ENCODE measurements around the gene BRSK1.

BRSK1 gene

GRCh38 chr19:55352549-55353145, 68.8 kb downstream of the BRSK1 start:
- WGBS (ENCODE audit: insufficient coverage): 67% methylated on average over 24 of the region's 25 CpGs
- POLR2A ChIA-PET: no interaction called here
- H3K27ac ChIP-seq (ENCODE audit: insufficient read depth in 1 of 2, low read depth in 1 of 2, low read length in 2 of 2, poor library complexity in 1 of 2, severe bottlenecking in 2 of 2): no peak overlapping the region
- CTCF ChIA-PET: interaction anchor here (0.6 to 1.9 kb wide), 6 partner anchors 9 to 75 kb away, joined by 3 to 7 read pairs (median 3); partner anchors contain the start of gene TMEM238
- peaks cover 4 to 62% (median 26%) of the 10 kb centered on the region in 5 experiments for H3K27me3 ChIP-seq (replicated peaks in 2 of 5; ENCODE audit: control insufficient read depth in 4 of 5, insufficient read depth in 5 of 5, low read length in 4 of 5)
- H3K4me1 ChIP-seq (ENCODE audit: control extremely low read depth in 1 of 4, control insufficient read depth in 4 of 4, insufficient read depth in 4 of 4, low read length in 3 of 4): peaks cover 0 to 20% (median 15%) of the 10 kb centered on the region in 4 experiments
- no peak overlapping the region for H3K4me3 ChIP-seq (ENCODE audit: control insufficient read depth in 1 of 7, extremely low read depth in 1 of 7, insufficient read depth in 4 of 7, low read depth in 2 of 7, low read length in 6 of 7)
- no peak for DNase-seq
- H3K9me3 ChIP-seq (ENCODE audit: control extremely low read depth in 1 of 5, control insufficient read depth in 4 of 5, insufficient read depth in 2 of 5, low read depth in 1 of 5, low read length in 4 of 5): no peaks in the 10 kb centered on the region
- H3K36me3 ChIP-seq (ENCODE audit: control insufficient read depth in 4 of 4, insufficient read depth in 4 of 4, low read length in 3 of 4): peaks cover 0 to 8% (median 4%) of the 10 kb centered on the region in 4 experiments

- WGBS (ENCODE audit: insufficient coverage): 3% methylated on average over 18 of the region's 24 CpGs
Observed at GRCh38 chr19:55353356-55353802, 69.6 kb downstream of the BRSK1 start.

GRCh38 chr19:55353803-55354697, 70.3 kb downstream of the BRSK1 start:
- peaks cover 4 to 62% (median 26%) of the 10 kb centered on the region in 5 experiments for H3K27me3 ChIP-seq (replicated peaks in 2 of 5; ENCODE audit: control insufficient read depth in 4 of 5, insufficient read depth in 5 of 5, low read length in 4 of 5)
- H3K4me3 ChIP-seq (ENCODE audit: control insufficient read depth in 1 of 7, extremely low read depth in 1 of 7, insufficient read depth in 4 of 7, low read depth in 2 of 7, low read length in 6 of 7): peak overlapping the region; percentile 10 to 77 (median 58)

More at GRCh38 chr19:55353356-55353802, 69.6 kb downstream of the BRSK1 start:
- H3K27ac ChIP-seq (ENCODE audit: insufficient read depth in 1 of 2, low read depth in 1 of 2, low read length in 2 of 2, poor library complexity in 1 of 2, severe bottlenecking in 2 of 2): no peak overlapping the region
- POLR2A ChIA-PET: interaction anchor here (1.0 kb wide), 1 partner anchor 15 kb away, joined by 3 read pairs; no protein-coding TSS in a partner anchor
- peaks cover 0 to 3% (median 1%) of the 10 kb centered on the region in 4 experiments for H3K36me3 ChIP-seq (ENCODE audit: control insufficient read depth in 4 of 4, insufficient read depth in 4 of 4, low read length in 3 of 4)
- peaks cover 4 to 62% (median 26%) of the 10 kb centered on the region in 5 experiments for H3K27me3 ChIP-seq (replicated peaks in 2 of 5; ENCODE audit: control insufficient read depth in 4 of 5, insufficient read depth in 5 of 5, low read length in 4 of 5)
- H3K4me3 ChIP-seq (ENCODE audit: control insufficient read depth in 1 of 7, extremely low read depth in 1 of 7, insufficient read depth in 4 of 7, low read depth in 2 of 7, low read length in 6 of 7): peak overlapping the region; percentile 10 to 77 (median 58)
- peaks cover 0 to 20% (median 15%) of the 10 kb centered on the region in 4 experiments for H3K4me1 ChIP-seq (ENCODE audit: control extremely low read depth in 1 of 4, control insufficient read depth in 4 of 4, insufficient read depth in 4 of 4, low read length in 3 of 4)
- no peak for DNase-seq
- H3K9me3 ChIP-seq (ENCODE audit: control extremely low read depth in 1 of 5, control insufficient read depth in 4 of 5, insufficient read depth in 2 of 5, low read depth in 1 of 5, low read length in 4 of 5): no peaks in the 10 kb centered on the region
- CTCF ChIA-PET: interaction anchor here (1.6 kb wide), 1 partner anchor 30 kb away, joined by 5 read pairs; the partner anchor contains the start of gene TMEM238

GRCh38 chr19:55354698-55355212, 71.0 kb downstream of the BRSK1 start, which contains the start of gene COX6B2:
Gene COX6B2, minus strand, starts transcription at chr19:55354719. Its CDS starts 198 bp downstream, at chr19:55354521.
- peaks cover 0 to 20% (median 15%) of the 10 kb centered on the region in 4 experiments for H3K4me1 ChIP-seq (ENCODE audit: control extremely low read depth in 1 of 4, control insufficient read depth in 4 of 4, insufficient read depth in 4 of 4, low read length in 3 of 4)
- peaks cover 4 to 62% (median 26%) of the 10 kb centered on the region in 5 experiments for H3K27me3 ChIP-seq (replicated peaks in 2 of 5; ENCODE audit: control insufficient read depth in 4 of 5, insufficient read depth in 5 of 5, low read length in 4 of 5)
- H3K9me3 ChIP-seq (ENCODE audit: control extremely low read depth in 1 of 5, control insufficient read depth in 4 of 5, insufficient read depth in 2 of 5, low read depth in 1 of 5, low read length in 4 of 5): no peaks in the 10 kb centered on the region
- CTCF ChIA-PET: no interaction called here
- no peak for DNase-seq
- POLR2A ChIA-PET: no interaction called here
- WGBS (ENCODE audit: insufficient coverage): 4% methylated on average over 15 of the region's 43 CpGs
- peak within 1 kb of the TSS; percentile 10 to 77 (median 58) for H3K4me3 ChIP-seq (ENCODE audit: control insufficient read depth in 1 of 7, extremely low read depth in 1 of 7, insufficient read depth in 4 of 7, low read depth in 2 of 7, low read length in 6 of 7)
- H3K36me3 ChIP-seq (ENCODE audit: control insufficient read depth in 4 of 4, insufficient read depth in 4 of 4, low read length in 3 of 4): no peaks in the 10 kb centered on the region
- H3K27ac ChIP-seq (ENCODE audit: insufficient read depth in 1 of 2, low read depth in 1 of 2, low read length in 2 of 2, poor library complexity in 1 of 2, severe bottlenecking in 2 of 2): no peak within 1 kb of the TSS

More at GRCh38 chr19:55353803-55354697, 70.3 kb downstream of the BRSK1 start:
- WGBS (ENCODE audit: insufficient coverage): 1% methylated on average over 60 of the region's 72 CpGs
- CTCF ChIA-PET: no interaction called here
- H3K4me1 ChIP-seq (ENCODE audit: control extremely low read depth in 1 of 4, control insufficient read depth in 4 of 4, insufficient read depth in 4 of 4, low read length in 3 of 4): peaks cover 0 to 20% (median 15%) of the 10 kb centered on the region in 4 experiments
- DNase-seq: peak; percentile 68 to 85 (median 78)
- H3K9me3 ChIP-seq (ENCODE audit: control extremely low read depth in 1 of 5, control insufficient read depth in 4 of 5, insufficient read depth in 2 of 5, low read depth in 1 of 5, low read length in 4 of 5): no peaks in the 10 kb centered on the region
- peaks cover 0 to 2% (median 0%) of the 10 kb centered on the region in 4 experiments for H3K36me3 ChIP-seq (ENCODE audit: control insufficient read depth in 4 of 4, insufficient read depth in 4 of 4, low read length in 3 of 4)
- POLR2A ChIA-PET: interaction anchor here (1.0 kb wide), 1 partner anchor 15 kb away, joined by 3 read pairs; no protein-coding TSS in a partner anchor
- no peak overlapping the region for H3K27ac ChIP-seq (ENCODE audit: insufficient read depth in 1 of 2, low read depth in 1 of 2, low read length in 2 of 2, poor library complexity in 1 of 2, severe bottlenecking in 2 of 2)

DNA sequence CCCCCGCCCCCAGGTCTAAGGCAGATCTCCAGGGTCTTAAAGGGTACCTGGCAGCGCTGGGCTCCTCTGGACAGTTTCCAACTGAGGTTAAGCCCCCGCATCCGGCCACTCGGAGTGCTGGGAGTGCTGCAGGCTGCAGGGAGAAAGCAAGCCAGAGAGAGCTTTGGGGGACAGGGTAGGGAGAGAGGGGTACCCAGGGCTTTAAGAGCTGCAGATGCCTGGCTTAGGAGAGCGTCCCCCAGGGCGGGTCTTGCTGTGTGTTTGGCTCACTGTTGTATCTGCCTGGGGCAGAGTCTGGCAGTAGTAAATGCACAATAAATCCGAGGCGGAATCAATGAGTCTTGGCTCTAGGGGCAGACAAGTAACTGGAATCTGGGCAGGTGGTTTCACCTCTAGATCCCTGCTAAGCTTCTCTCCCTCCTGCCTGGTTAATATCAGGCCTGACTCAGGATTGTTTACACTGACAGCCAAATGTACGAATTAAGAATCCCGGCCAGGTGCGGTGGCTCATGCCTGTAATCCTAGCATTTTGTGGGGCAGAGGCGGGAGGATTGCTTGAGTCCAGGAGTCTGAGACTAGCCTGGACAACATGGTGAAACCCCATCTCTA, 71.5 kb downstream of the BRSK1 start:
- DNase-seq: peak in 2 of 3 donors; percentile 46 to 48
- Histone ChIP-seq H3K36me3 (ENCODE audit: control insufficient read depth in 4 of 4, insufficient read depth in 4 of 4, low read length in 3 of 4) (no peaks in the 10 kb centered on the region), H3K9me3 (ENCODE audit: control extremely low read depth in 1 of 5, control insufficient read depth in 4 of 5, insufficient read depth in 2 of 5, low read depth in 1 of 5, low read length in 4 of 5) (no peaks in the 10 kb centered on the region), H3K4me1 (ENCODE audit: control extremely low read depth in 1 of 4, control insufficient read depth in 4 of 4, insufficient read depth in 4 of 4, low read length in 3 of 4) (peaks cover 0 to 20% (median 15%) of the 10 kb centered on the region in 4 experiments), H3K4me3 (ENCODE audit: control insufficient read depth in 1 of 7, extremely low read depth in 1 of 7, insufficient read depth in 4 of 7, low read depth in 2 of 7, low read length in 6 of 7) (no peak overlapping the region), H3K27me3 (replicated peaks in 2 of 5; ENCODE audit: control insufficient read depth in 4 of 5, insufficient read depth in 5 of 5, low read length in 4 of 5) (peaks cover 4 to 62% (median 26%) of the 10 kb centered on the region in 5 experiments), H3K27ac (ENCODE audit: insufficient read depth in 1 of 2, low read depth in 1 of 2, low read length in 2 of 2, poor library complexity in 1 of 2, severe bottlenecking in 2 of 2) (no peak overlapping the region)
- ChIA-PET CTCF (interaction anchor here (0.6 to 1.1 kb wide), 2 partner anchors 26 to 152 kb away, joined by 3 read pairs; no protein-coding TSS in a partner anchor), POLR2A (no interaction called here)
- 58% methylated on average over 11 of the region's 13 CpGs for WGBS (ENCODE audit: insufficient coverage)

GRCh38 chr19:55358493-55358892, 74.7 kb downstream of the BRSK1 start:
- Histone ChIP-seq H3K4me1 (ENCODE audit: control extremely low read depth in 1 of 4, control insufficient read depth in 4 of 4, insufficient read depth in 4 of 4, low read length in 3 of 4) (peaks cover 0 to 14% (median 9%) of the 10 kb centered on the region in 4 experiments), H3K4me3 (ENCODE audit: control insufficient read depth in 1 of 7, extremely low read depth in 1 of 7, insufficient read depth in 4 of 7, low read depth in 2 of 7, low read length in 6 of 7) (no peak overlapping the region), H3K27ac (ENCODE audit: insufficient read depth in 1 of 2, low read depth in 1 of 2, low read length in 2 of 2, poor library complexity in 1 of 2, severe bottlenecking in 2 of 2) (no peak overlapping the region), H3K36me3 (ENCODE audit: control insufficient read depth in 4 of 4, insufficient read depth in 4 of 4, low read length in 3 of 4) (no peaks in the 10 kb centered on the region), H3K27me3 (replicated peaks in 2 of 5; ENCODE audit: control insufficient read depth in 4 of 5, insufficient read depth in 5 of 5, low read length in 4 of 5) (peaks cover 0 to 37% (median 8%) of the 10 kb centered on the region in 5 experiments), H3K9me3 (ENCODE audit: control extremely low read depth in 1 of 5, control insufficient read depth in 4 of 5, insufficient read depth in 2 of 5, low read depth in 1 of 5, low read length in 4 of 5) (no peaks in the 10 kb centered on the region)
- DNase-seq: no peak
- CTCF ChIA-PET: interaction anchor here (1.3 kb wide), 1 partner anchor 11 kb away, joined by 3 read pairs; no protein-coding TSS in a partner anchor
- POLR2A ChIA-PET: no interaction called here
- WGBS (ENCODE audit: insufficient coverage): 89% methylated on average over 18 of the region's 19 CpGs
